Endothelial cell of umbilical vein (primary cell): ENCODE data around the gene SH3BP5L. TPM values are rescaled to one million over a fixed set of nuclear protein-coding genes. Genes with fewer than 3 reads are reported as not detected.

Experiments
- BruUV-seq: library from RNA; stranded (reverse); fragments of 400-500 nt; replicated peaks from 2 replicates; lab custom pipeline; 2021; lab: Mats Ljungman, UMichigan
- CTCF ChIA-PET: fragments of 300-600, 350-600 bp; sonication (Branson Sonifier 250); formaldehyde crosslinking; loops from one replicate; lab custom pipeline; 2021; ENCODE audit warnings: antibody characterized with exemption, inconsistent platforms; lab: Charles Lee
- POLR2A ChIA-PET: fragments of 300-600, 350-600 bp; sonication (Branson Sonifier 250); formaldehyde crosslinking; loops from one replicate; lab custom pipeline; 2021; ENCODE audit warnings: antibody characterized with exemption, inconsistent platforms; lab: Charles Lee
- DNase-seq: peaks from one replicate; pipeline ENCODE4 v3.0.0-alpha.2; 2011; ENCODE audit warnings: low read depth, low spot score
- FAIRE-seq: peaks from 2 replicates; lab custom pipeline; 2011; peaks lifted over from hg19 to GRCh38; lab: Jason Lieb, UNC
- H2AFZ ChIP-seq: 2 replicates; pipeline ENCODE4 v1.6.0; 2012; ENCODE audit warnings: low read depth, low read length, control low read depth, inconsistent platforms
- H3K27ac ChIP-seq: 2 replicates; pipeline ENCODE4 v1.5.1; 2011; ENCODE audit warnings: low read depth, mild to moderate bottlenecking, control low read depth, low read length, moderate library complexity; ENCODE audit not compliant: insufficient read depth
- H3K27me3 ChIP-seq, 2 experiments: 2 replicates each; pipeline versions ENCODE4 v1.6.0 to v1.6.1; 2011; ENCODE audit warnings: low read length in 2 of 2, mixed read lengths in 1 of 2; ENCODE audit not compliant: control insufficient read depth in 2 of 2, insufficient read depth in 2 of 2
- H3K36me3 ChIP-seq, 2 experiments: 2 replicates in 1 of 2; 3 replicates in 1 of 2; pipeline ENCODE4 v1.5.1; 2011; ENCODE audit warnings: low read length in 2 of 2, mild to moderate bottlenecking in 1 of 2, moderate library complexity in 1 of 2; ENCODE audit not compliant: control insufficient read depth in 2 of 2, insufficient read depth in 2 of 2; ENCODE audit errors: extremely low read depth in 1 of 2
- H3K4me1 ChIP-seq: 3 replicates; pipeline ENCODE4 v1.5.1; 2011; ENCODE audit warnings: mild to moderate bottlenecking, low read length; ENCODE audit not compliant: control insufficient read depth, insufficient read depth; ENCODE audit errors: extremely low read depth
- H3K4me2 ChIP-seq: 2 replicates; pipeline ENCODE4 v1.6.1; 2011; ENCODE audit warnings: low read length, control low read depth, mixed read lengths; ENCODE audit not compliant: insufficient read depth
- H3K4me3 ChIP-seq, 3 experiments: fragments of 200-600 bp in 1 of 3; sonication (generic), shearing (Covaris generic) in 1 of 3; replicated peaks in 1 of 3; 2 replicates each; pipeline ENCODE4 v1.5.1; 2011 to 2016; ENCODE audit warnings: control low read depth in 3 of 3, low read length in 3 of 3, mild to moderate bottlenecking in 2 of 3, inconsistent platforms in 1 of 3, low read depth in 1 of 3, moderate library complexity in 1 of 3; ENCODE audit not compliant: insufficient read depth in 1 of 3
- H3K79me2 ChIP-seq: 2 replicates; pipeline ENCODE4 v1.6.0; 2012; ENCODE audit warnings: low read length, inconsistent platforms; ENCODE audit not compliant: control insufficient read depth, insufficient read depth
- H3K9ac ChIP-seq: replicated peaks from 2 replicates; pipeline ENCODE3; 2011; ENCODE audit warnings: low read length, control low read depth; ENCODE audit not compliant: insufficient read depth; ENCODE audit errors: extremely low read depth
- H3K9me1 ChIP-seq: replicated peaks from 3 replicates; pipeline ENCODE4 v1.6.0; 2011; ENCODE audit warnings: mild to moderate bottlenecking, low read length; ENCODE audit not compliant: control insufficient read depth, insufficient read depth; ENCODE audit errors: extremely low read depth
- H3K9me3 ChIP-seq: replicated peaks from 2 replicates; pipeline ENCODE4 v1.5.1; 2012; ENCODE audit warnings: low read length, inconsistent platforms; ENCODE audit not compliant: control insufficient read depth, insufficient read depth
- H4K20me1 ChIP-seq: replicated peaks from 2 replicates; pipeline ENCODE3; 2011; ENCODE audit warnings: mild to moderate bottlenecking, low read length; ENCODE audit not compliant: control insufficient read depth, insufficient read depth; ENCODE audit errors: extremely low read depth
- EZH2 ChIP-seq: IDR thresholded peaks from 2 replicates; pipeline ENCODE4 v1.6.1; 2012; ENCODE audit warnings: borderline replicate concordance, low read depth, mild to moderate bottlenecking, moderate library complexity, low read length, inconsistent platforms; ENCODE audit not compliant: severe bottlenecking
- FOS ChIP-seq: IDR thresholded peaks from 2 replicates; pipeline ENCODE4 v1.6.1; 2011; ENCODE audit warnings: mild to moderate bottlenecking, low read length, moderate library complexity, borderline replicate concordance; ENCODE audit not compliant: insufficient read depth
- GATA2 ChIP-seq: IDR thresholded peaks from 2 replicates; pipeline ENCODE4 v1.7.0; 2011; ENCODE audit warnings: low read depth, mild to moderate bottlenecking, moderate library complexity, mixed read lengths, low read length; ENCODE audit not compliant: insufficient read length, insufficient read depth
- JUN ChIP-seq: IDR thresholded peaks from 2 replicates; pipeline ENCODE4 v1.6.1; 2011; ENCODE audit warnings: borderline replicate concordance, low read depth; ENCODE audit not compliant: insufficient read length, insufficient read depth
- MYC ChIP-seq: IDR thresholded peaks from one replicate; pipeline ENCODE4 v1.6.1; 2011; ENCODE audit warnings: mild to moderate bottlenecking, low read depth, low read length
- POLR2A ChIP-seq: IDR thresholded peaks from 2 replicates; pipeline ENCODE4 v1.6.1; 2012; ENCODE audit warnings: low read depth, mild to moderate bottlenecking, control low read depth, low read length
- POLR2AphosphoS5 ChIP-seq: IDR thresholded peaks from 2 replicates; pipeline ENCODE4 v1.6.1; 2012; ENCODE audit warnings: low read depth, mild to moderate bottlenecking, control low read depth, low read length, moderate library complexity; ENCODE audit not compliant: insufficient read depth
- dilution Hi-C: fragments of 300-500 bp; cut with MboI; formaldehyde crosslinking; loops from one replicate; pipeline ENCODE4 v1.15.0; 2019; ENCODE audit warnings: low sequenced_read_pairs; ENCODE audit not compliant: extremely low pct_ligation_motif_present
- intact Hi-C: fragments of 100-400 bp; cut with micrococcal nuclease; formaldehyde crosslinking; loops from one replicate; pipeline ENCODE4 v1.10.0; 2022
- polyA plus RNA-seq, 4 experiments: library from polyadenylated mRNA; depleted of rRNA in 3 of 4; stranded (reverse) in 3 of 4; unstranded in 1 of 4; fragments of >200 nt; gene quantifications; 2 replicates each; pipeline versions ENCODE4 v1.2.1 to v1.2.3, GENCODE V29; 2011 to 2012; ENCODE audit warnings: missing spikeins in 1 of 4
- total RNA-seq: library from RNA; stranded (reverse); gene quantifications from 2 replicates; pipeline ENCODE4 v1.2.3, GENCODE V29; 2021
- TF ChIP-seq, protein P1 (sequence below), 2 donors: IDR thresholded peaks; 1 replicate in 1 of 2; 2 replicates in 1 of 2; pipeline ENCODE4 v1.5.1; 2011; ENCODE audit warnings: low read length in 2 of 2, mild to moderate bottlenecking in 2 of 2, moderate library complexity in 2 of 2, control low read depth in 1 of 2, inconsistent platforms in 1 of 2, low read depth in 1 of 2; ENCODE audit not compliant: insufficient read depth in 1 of 2; ENCODE audit errors: extremely low read depth in 1 of 2
- TF ChIP-seq, protein P2 (sequence below): IDR thresholded peaks from 2 replicates; pipeline ENCODE4 v1.6.1; 2011; ENCODE audit not compliant: insufficient read depth, insufficient read length

SH3BP5L gene
- total and polyA plus RNA-seq, 2 donors (not counting 3 experiments of a cell fraction or from before 2014, with no cell fraction given) = 24.7 TPM

DNA sequence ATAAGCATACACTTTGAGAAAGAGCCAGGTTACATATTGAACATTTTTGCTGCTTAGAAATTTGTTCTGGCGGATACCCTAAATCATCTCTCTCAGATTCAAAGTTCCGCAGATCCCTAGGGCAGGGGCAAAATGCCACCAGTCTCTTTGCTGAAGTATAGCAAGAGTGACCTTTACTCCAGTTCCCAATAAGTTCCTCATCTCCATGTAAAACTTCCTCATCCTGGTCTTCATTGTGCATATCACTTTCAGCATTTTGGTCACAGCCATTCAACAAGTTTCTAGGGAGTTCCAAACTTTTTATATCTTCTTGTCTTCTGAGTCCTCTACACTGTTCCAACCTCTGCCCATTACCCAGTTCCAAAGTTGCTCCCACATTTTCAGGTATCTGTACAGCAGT lies 46.8 kb downstream of the SH3BP5L start:
- TF ChIP-seq POLR2AphosphoS5 = no peak
- TF ChIP-seq FOS = no peak
- TF ChIP-seq, protein P1, sequence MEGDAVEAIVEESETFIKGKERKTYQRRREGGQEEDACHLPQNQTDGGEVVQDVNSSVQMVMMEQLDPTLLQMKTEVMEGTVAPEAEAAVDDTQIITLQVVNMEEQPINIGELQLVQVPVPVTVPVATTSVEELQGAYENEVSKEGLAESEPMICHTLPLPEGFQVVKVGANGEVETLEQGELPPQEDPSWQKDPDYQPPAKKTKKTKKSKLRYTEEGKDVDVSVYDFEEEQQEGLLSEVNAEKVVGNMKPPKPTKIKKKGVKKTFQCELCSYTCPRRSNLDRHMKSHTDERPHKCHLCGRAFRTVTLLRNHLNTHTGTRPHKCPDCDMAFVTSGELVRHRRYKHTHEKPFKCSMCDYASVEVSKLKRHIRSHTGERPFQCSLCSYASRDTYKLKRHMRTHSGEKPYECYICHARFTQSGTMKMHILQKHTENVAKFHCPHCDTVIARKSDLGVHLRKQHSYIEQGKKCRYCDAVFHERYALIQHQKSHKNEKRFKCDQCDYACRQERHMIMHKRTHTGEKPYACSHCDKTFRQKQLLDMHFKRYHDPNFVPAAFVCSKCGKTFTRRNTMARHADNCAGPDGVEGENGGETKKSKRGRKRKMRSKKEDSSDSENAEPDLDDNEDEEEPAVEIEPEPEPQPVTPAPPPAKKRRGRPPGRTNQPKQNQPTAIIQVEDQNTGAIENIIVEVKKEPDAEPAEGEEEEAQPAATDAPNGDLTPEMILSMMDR (IDR thresholded peaks at IDR 0.05; ENCODE audit: extremely low read depth in 1 of 2, insufficient read depth in 1 of 2, low read depth in 1 of 2, low read length in 2 of 2) = no peak
- no peak for TF ChIP-seq EZH2
- TF ChIP-seq MYC = no peak
- no peak for TF ChIP-seq POLR2A
- TF ChIP-seq, protein P2, sequence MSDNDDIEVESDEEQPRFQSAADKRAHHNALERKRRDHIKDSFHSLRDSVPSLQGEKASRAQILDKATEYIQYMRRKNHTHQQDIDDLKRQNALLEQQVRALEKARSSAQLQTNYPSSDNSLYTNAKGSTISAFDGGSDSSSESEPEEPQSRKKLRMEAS = no peak
- TF ChIP-seq GATA2 = no peak
- no peak for TF ChIP-seq JUN
- dilution Hi-C loops (no loop called here), intact Hi-C loops (no loop called here)
- no peak overlapping the region for H3K4me2 ChIP-seq
- H2AFZ ChIP-seq = no peak overlapping the region
- H3K9me3 ChIP-seq = no peaks in the 10 kb centered on the region
- H3K79me2 ChIP-seq = no peaks in the 10 kb centered on the region
- H4K20me1 ChIP-seq = no peaks in the 10 kb centered on the region
- H3K9me1 ChIP-seq = no peaks in the 10 kb centered on the region
- H3K4me3 ChIP-seq = no peak overlapping the region
- ChIA-PET CTCF (no interaction called here), POLR2A (no interaction called here)
- no peaks in the 10 kb centered on the region for H3K27me3 ChIP-seq
- no peaks in the 10 kb centered on the region for H3K4me1 ChIP-seq
- no TSS peak for BruUV-seq
- no peak for FAIRE-seq
- no peaks in the 10 kb centered on the region for H3K36me3 ChIP-seq
- no peak for DNase-seq
- no peak overlapping the region for H3K9ac ChIP-seq
- no peak overlapping the region for H3K27ac ChIP-seq
